Neural crest cell (in vitro differentiated cells): ENCODE data around the gene ADD1. TPM values are rescaled to one million over a fixed set of nuclear protein-coding genes. Genes with fewer than 3 reads are reported as not detected.

Experiments used
- DNase-seq: peaks from one replicate; pipeline ENCODE4 v3.0.0; 2021; ENCODE audit warnings: low read depth, mixed read lengths, low spot score
- H3K27ac Mint-ChIP-seq: one replicate; pipeline ENCODE4 v1.8.0; 2021; ENCODE audit warnings: mild to moderate bottlenecking, mixed read lengths; ENCODE audit not compliant: unreplicated experiment
- H3K27me3 Mint-ChIP-seq: 2 replicates; pipeline ENCODE4 v1.8.0; 2021; ENCODE audit warnings: low read depth, mild to moderate bottlenecking, mixed read lengths
- H3K36me3 Mint-ChIP-seq: 2 replicates; pipeline ENCODE4 v1.8.0; 2021; ENCODE audit warnings: low read depth, mild to moderate bottlenecking, mixed read lengths
- H3K4me1 Mint-ChIP-seq: 2 replicates; pipeline ENCODE4 v1.8.0; 2021; ENCODE audit warnings: mixed read lengths
- H3K4me3 Mint-ChIP-seq: one replicate; pipeline ENCODE4 v1.8.0; 2021; ENCODE audit warnings: mild to moderate bottlenecking, mixed read lengths
- H3K9me3 Mint-ChIP-seq: 2 replicates; pipeline ENCODE4 v1.8.0; 2021; ENCODE audit warnings: mixed read lengths
- CTCF ChIP-seq: fragments of 200-600 bp; sonication (generic); conservative IDR thresholded peaks from 2 replicates; pipeline ENCODE4 v1.5.0; 2021; ENCODE audit warnings: antibody characterized with exemption, mild to moderate bottlenecking
- total RNA-seq: library from RNA; stranded (reverse); gene quantifications from 2 replicates; pipeline ENCODE4 v1.2.1, GENCODE V29; 2021

The ADD1 gene
- total RNA-seq, 1 donor from 2014 or later, result 230 TPM

- Mint-ChIP-seq H3K36me3 (peaks cover 7% of the 10 kb centered on the region), H3K27me3 (no peaks in the 10 kb centered on the region), H3K4me3 (peak overlapping the region; percentile 84), H3K27ac (no peak overlapping the region), H3K9me3 (peaks cover 9% of the 10 kb centered on the region), H3K4me1 (peaks cover 11% of the 10 kb centered on the region)
- peak; percentile 30 for DNase-seq
- no peak for TF ChIP-seq CTCF
Observed at GRCh38 chr4:2818351-2818939, 25.2 kb upstream of the ADD1 start.

DNA sequence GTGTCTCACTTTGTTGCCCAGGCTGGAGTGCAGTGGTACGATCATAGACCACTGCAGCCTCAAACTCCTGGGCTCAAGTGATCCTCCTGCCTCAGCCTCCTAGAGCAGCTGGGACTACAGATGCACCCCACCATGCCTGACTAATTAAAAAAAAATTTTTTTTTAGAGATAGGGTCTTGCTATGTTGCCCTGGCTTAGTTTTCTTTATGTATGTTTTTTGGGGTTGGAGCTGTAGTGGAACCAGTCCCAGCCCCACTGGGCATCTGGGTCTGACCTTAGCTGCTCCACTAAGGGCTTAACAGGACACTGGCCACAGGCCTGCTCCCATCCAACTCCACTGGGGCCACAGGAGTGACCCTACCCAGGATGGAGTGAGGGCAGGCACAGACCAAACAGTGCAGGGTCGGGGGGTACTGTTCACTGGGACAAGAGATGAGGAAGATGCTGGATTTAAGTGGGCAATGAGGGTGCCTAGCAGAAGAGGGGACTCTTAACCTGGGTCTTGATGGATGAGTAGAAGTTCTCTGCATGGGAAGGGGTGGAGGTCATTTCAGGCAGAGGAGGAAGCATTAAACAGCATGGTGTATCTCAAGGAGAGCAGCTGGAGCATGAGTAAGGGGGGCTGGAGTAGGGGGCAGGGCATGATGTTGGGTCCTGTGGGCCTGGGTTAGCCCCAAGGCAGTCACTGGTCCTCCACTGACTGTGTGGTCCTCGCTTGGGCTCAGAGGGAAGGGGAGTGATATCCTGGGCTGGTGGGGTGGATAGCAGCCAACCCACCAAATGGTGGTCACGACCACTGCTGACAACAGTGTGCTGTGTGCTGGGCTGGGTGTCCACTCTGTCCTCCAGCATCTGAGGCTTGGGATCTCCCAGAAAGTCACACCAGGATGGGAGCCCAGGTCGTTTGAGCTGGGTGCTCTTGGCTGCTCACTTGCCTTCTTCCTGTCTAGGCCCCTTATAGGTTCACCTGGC lies 24.1 kb upstream of the ADD1 start:
- no peak overlapping the region for H3K27ac Mint-ChIP-seq
- peaks cover 9% of the 10 kb centered on the region for H3K9me3 Mint-ChIP-seq
- H3K4me1 Mint-ChIP-seq, result peaks cover 11% of the 10 kb centered on the region
- peak overlapping the region; percentile 84 for H3K4me3 Mint-ChIP-seq
- no peaks in the 10 kb centered on the region for H3K27me3 Mint-ChIP-seq
- no peak for DNase-seq
- TF ChIP-seq CTCF, result no peak
- peaks cover 7% of the 10 kb centered on the region for H3K36me3 Mint-ChIP-seq

- Mint-ChIP-seq H3K4me1 (peaks cover 11% of the 10 kb centered on the region), H3K9me3 (peaks cover 9% of the 10 kb centered on the region), H3K27me3 (no peaks in the 10 kb centered on the region), H3K4me3 (peak overlapping the region; percentile 79), H3K27ac (no peak overlapping the region), H3K36me3 (peaks cover 9% of the 10 kb centered on the region)
- no peak for TF ChIP-seq CTCF
- DNase-seq, result no peak
Observed at GRCh38 chr4:2820216-2820982, 23.2 kb upstream of the ADD1 start.

- Mint-ChIP-seq H3K4me3 (no peak overlapping the region), H3K36me3 (peaks cover 14% of the 10 kb centered on the region)
Observed at GRCh38 chr4:2822461-2823300, 21.0 kb upstream of the ADD1 start.

More at GRCh38 chr4:2822461-2823300, 21.0 kb upstream of the ADD1 start:
- no peaks in the 10 kb centered on the region for H3K9me3 Mint-ChIP-seq
- peak overlapping the region; percentile 78 for H3K27ac Mint-ChIP-seq
- no peak for DNase-seq
- H3K4me1 Mint-ChIP-seq, result peaks cover 6% of the 10 kb centered on the region
- TF ChIP-seq CTCF, result no peak
- H3K27me3 Mint-ChIP-seq, result no peaks in the 10 kb centered on the region
